Loucy (cell line): ENCODE data around the gene B4GALNT4.

Experiments used
- H2AFZ ChIP-seq: fragments of 200-600 bp; sonication (generic); 2 replicates; pipeline ENCODE4 v1.6.0; 2016; ENCODE audit warnings: antibody characterized with exemption, mild to moderate bottlenecking, low read length, moderate library complexity
- H3F3A ChIP-seq: fragments of 200-600 bp; 2 replicates; pipeline ENCODE4 v1.6.0; 2016; ENCODE audit warnings: antibody characterized with exemption, low read depth, mild to moderate bottlenecking
- H3K27me3 ChIP-seq: fragments of 200-600 bp; sonication (generic); 2 replicates; pipeline ENCODE4 v1.6.1; 2014; ENCODE audit warnings: low read length, mild to moderate bottlenecking; ENCODE audit not compliant: insufficient read depth, poor library complexity, severe bottlenecking
- H3K36me3 ChIP-seq: fragments of 200-600 bp; sonication (generic); 2 replicates; pipeline ENCODE4 v1.6.1; 2016; ENCODE audit warnings: low read length; ENCODE audit not compliant: insufficient read depth
- H3K4me1 ChIP-seq: fragments of 200-600 bp; sonication (generic); 2 replicates; pipeline ENCODE4 v1.5.1; 2014; ENCODE audit warnings: low read length, mild to moderate bottlenecking; ENCODE audit not compliant: insufficient read depth, poor library complexity, severe bottlenecking
- H3K4me2 ChIP-seq: fragments of 200-600 bp; sonication (generic); 2 replicates; pipeline ENCODE4 v1.6.0; 2014; ENCODE audit warnings: antibody characterized with exemption, low read length, low read depth, mild to moderate bottlenecking; ENCODE audit not compliant: poor library complexity, severe bottlenecking
- H3K4me3 ChIP-seq: fragments of 200-600 bp; sonication (generic); 2 replicates; pipeline ENCODE4 v1.5.1; 2014; ENCODE audit warnings: low read length, mild to moderate bottlenecking, mixed read lengths; ENCODE audit not compliant: poor library complexity, severe bottlenecking
- H3K79me2 ChIP-seq: fragments of 200-600 bp; sonication (generic); 2 replicates; pipeline ENCODE4 v1.6.1; 2014; ENCODE audit warnings: low read length; ENCODE audit not compliant: insufficient read depth
- H3K9ac ChIP-seq: fragments of 200-600 bp; sonication (generic); 2 replicates; pipeline ENCODE4 v1.6.0; 2014; ENCODE audit warnings: mild to moderate bottlenecking, low read depth, low read length, moderate library complexity; ENCODE audit not compliant: poor library complexity, severe bottlenecking
- H3K9me2 ChIP-seq: fragments of 200-600 bp; sonication (generic); replicated peaks from 2 replicates; pipeline ENCODE4 v1.6.1; 2016; ENCODE audit warnings: low read depth, low read length, mixed read lengths
- H3K9me3 ChIP-seq: fragments of 200-600 bp; sonication (generic); 2 replicates; pipeline ENCODE4 v1.6.1; 2014; ENCODE audit warnings: mild to moderate bottlenecking, antibody characterized with exemption, low read length, low read depth; ENCODE audit not compliant: insufficient read depth
- H4K20me1 ChIP-seq: fragments of 200-600 bp; sonication (generic); 2 replicates; pipeline ENCODE4 v1.6.0; 2014; ENCODE audit warnings: antibody characterized with exemption, low read length, mild to moderate bottlenecking; ENCODE audit not compliant: insufficient read depth, poor library complexity, severe bottlenecking
- CTCF ChIP-seq: fragments of 200-600 bp; sonication (generic); conservative IDR thresholded peaks from 2 replicates; pipeline ENCODE4 v1.5.1; 2014; ENCODE audit warnings: mild to moderate bottlenecking, antibody characterized with exemption, low read length
- EZH2phosphoT487 ChIP-seq: fragments of 200-600 bp; IDR thresholded peaks from 2 replicates; pipeline ENCODE4 v1.6.1; 2018; ENCODE audit warnings: antibody characterized with exemption, mild to moderate bottlenecking, moderate library complexity, borderline replicate concordance

Gene B4GALNT4

GRCh38 chr11:371051-371450 is 1.8 kb downstream of the B4GALNT4 start:
- Histone ChIP-seq H3K9me2 (no peaks in the 10 kb centered on the region), H2AFZ (no peak overlapping the region), H3K9ac (no peak overlapping the region), H3K79me2 (no peaks in the 10 kb centered on the region), H3K36me3 (no peaks in the 10 kb centered on the region), H3K4me1 (peaks cover 13% of the 10 kb centered on the region), H3K4me2 (no peak overlapping the region), H4K20me1 (no peaks in the 10 kb centered on the region), H3K4me3 (no peak overlapping the region), H3K9me3 (no peaks in the 10 kb centered on the region), H3F3A (no peaks in the 10 kb centered on the region), H3K27me3 (no peaks in the 10 kb centered on the region)
- TF ChIP-seq EZH2phosphoT487 = no peak
- TF ChIP-seq CTCF = no peak

GRCh38 chr11:371716-372590 is 2.7 kb downstream of the B4GALNT4 start:
- Histone ChIP-seq H3K9ac (no peak overlapping the region), H3K4me3 (no peak overlapping the region), H3K27me3 (no peaks in the 10 kb centered on the region), H3K4me2 (peak overlapping the region; percentile 18), H3F3A (no peaks in the 10 kb centered on the region), H3K79me2 (no peaks in the 10 kb centered on the region), H3K4me1 (peaks cover 13% of the 10 kb centered on the region), H3K9me3 (no peaks in the 10 kb centered on the region), H3K36me3 (no peaks in the 10 kb centered on the region), H4K20me1 (no peaks in the 10 kb centered on the region), H3K9me2 (no peaks in the 10 kb centered on the region), H2AFZ (no peak overlapping the region)
- TF ChIP-seq EZH2phosphoT487 (no peak), CTCF (no peak)

- Histone ChIP-seq H3K9me2 (no peaks in the 10 kb centered on the region), H3F3A (no peaks in the 10 kb centered on the region), H3K9me3 (no peaks in the 10 kb centered on the region), H3K4me3 (no peak overlapping the region), H4K20me1 (no peaks in the 10 kb centered on the region), H3K36me3 (no peaks in the 10 kb centered on the region), H2AFZ (no peak overlapping the region), H3K4me2 (no peak overlapping the region), H3K79me2 (no peaks in the 10 kb centered on the region), H3K9ac (no peak overlapping the region), H3K4me1 (peaks cover 13% of the 10 kb centered on the region), H3K27me3 (no peaks in the 10 kb centered on the region)
- no peak for TF ChIP-seq EZH2phosphoT487
- TF ChIP-seq CTCF = no peak
Measured at GRCh38 chr11:372809-373715, 3.8 kb downstream of the B4GALNT4 start.
